ENCODE measurements around the gene THAP4. TPM values are rescaled to one million over a fixed set of nuclear protein-coding genes. Genes with fewer than 3 reads are reported as not detected.

Gene THAP4
- total RNA-seq, 4 donors from 2014 or later = 46.4 to 56.2 (median 51.2) TPM

DNA sequence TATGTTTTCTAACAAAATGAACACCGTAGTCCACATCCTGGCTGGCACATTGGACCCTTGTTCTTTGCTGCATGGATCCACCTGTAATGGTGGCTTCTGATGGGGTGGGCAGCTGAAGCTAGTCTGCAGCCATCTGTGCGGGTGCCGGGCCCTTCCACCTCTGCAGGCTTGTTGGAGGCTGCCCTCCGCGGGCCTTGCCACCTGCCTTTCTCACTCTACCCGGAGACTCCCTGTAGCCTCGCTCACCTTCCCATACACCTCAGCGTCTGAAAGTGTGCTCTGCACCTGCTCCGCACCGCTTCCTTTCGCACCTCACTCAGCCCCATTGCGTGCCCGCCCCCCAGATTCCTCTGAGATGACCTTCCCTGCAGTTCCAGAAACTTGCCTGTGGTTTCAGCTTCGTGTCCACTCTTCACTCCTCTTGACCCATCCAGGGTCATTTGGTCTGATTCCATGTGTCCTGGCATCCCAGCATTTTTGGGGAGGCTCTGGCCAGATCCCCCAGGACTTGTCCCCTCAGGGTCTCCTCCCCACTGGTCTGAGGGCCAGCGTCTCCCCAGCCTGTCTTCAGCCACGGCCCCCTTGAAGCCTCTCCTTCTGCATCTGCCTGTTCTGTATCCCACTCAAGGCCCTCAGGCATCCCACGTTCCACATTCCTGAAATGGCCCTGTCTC lies 18.7 kb upstream of the THAP4 start:
- Histone ChIP-seq H3K4me1 (no peaks in the 10 kb centered on the region), H3K9me3 (no peaks in the 10 kb centered on the region), H3K36me3 (peaks cover 92% of the 10 kb centered on the region), H3K4me3 (no peak overlapping the region), H3K27ac (no peak overlapping the region), H3K27me3 (no peaks in the 10 kb centered on the region)
- DNase-seq (ENCODE audit: low spot score in 2 of 2) = no peak
- 93% methylated on average over 16 of the region's 17 CpGs for WGBS
- TF ChIP-seq POLR2AphosphoS5 (IDR thresholded peaks at IDR 0.05) = no peak
- TF ChIP-seq, protein P1, sequence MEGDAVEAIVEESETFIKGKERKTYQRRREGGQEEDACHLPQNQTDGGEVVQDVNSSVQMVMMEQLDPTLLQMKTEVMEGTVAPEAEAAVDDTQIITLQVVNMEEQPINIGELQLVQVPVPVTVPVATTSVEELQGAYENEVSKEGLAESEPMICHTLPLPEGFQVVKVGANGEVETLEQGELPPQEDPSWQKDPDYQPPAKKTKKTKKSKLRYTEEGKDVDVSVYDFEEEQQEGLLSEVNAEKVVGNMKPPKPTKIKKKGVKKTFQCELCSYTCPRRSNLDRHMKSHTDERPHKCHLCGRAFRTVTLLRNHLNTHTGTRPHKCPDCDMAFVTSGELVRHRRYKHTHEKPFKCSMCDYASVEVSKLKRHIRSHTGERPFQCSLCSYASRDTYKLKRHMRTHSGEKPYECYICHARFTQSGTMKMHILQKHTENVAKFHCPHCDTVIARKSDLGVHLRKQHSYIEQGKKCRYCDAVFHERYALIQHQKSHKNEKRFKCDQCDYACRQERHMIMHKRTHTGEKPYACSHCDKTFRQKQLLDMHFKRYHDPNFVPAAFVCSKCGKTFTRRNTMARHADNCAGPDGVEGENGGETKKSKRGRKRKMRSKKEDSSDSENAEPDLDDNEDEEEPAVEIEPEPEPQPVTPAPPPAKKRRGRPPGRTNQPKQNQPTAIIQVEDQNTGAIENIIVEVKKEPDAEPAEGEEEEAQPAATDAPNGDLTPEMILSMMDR (IDR thresholded peaks at IDR 0.05) = no peak
- TF ChIP-seq POLR2A (IDR thresholded peaks at IDR 0.05) = no peak

DNA sequence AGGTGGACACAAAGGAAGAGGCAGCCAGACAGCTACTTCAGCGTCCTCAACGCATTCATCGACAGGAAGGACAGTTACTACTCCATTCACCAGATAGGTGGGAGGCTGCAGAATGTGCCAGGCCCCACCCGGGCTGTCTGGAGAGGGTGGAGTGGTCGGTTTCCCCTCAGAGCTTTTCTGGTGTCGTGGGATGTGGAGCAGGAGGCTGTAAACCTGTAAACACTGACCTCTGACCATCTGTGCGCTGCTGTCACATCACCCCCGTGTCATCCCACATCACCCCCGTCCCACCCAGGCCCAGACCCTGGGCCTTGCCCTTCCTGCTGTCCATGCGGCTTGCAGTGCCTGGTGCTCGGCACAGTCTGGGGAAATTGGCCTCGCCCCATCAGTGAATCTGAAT lies 17.6 kb upstream of the THAP4 start:
- TF ChIP-seq POLR2AphosphoS5 (IDR thresholded peaks at IDR 0.05) = no peak
- no peak for TF ChIP-seq POLR2A (IDR thresholded peaks at IDR 0.05)
- TF ChIP-seq EP300 (IDR thresholded peaks at IDR 0.05) = no peak
- TF ChIP-seq, protein P1 (IDR thresholded peaks at IDR 0.05) = no peak
- no peak for DNase-seq (ENCODE audit: low spot score in 2 of 2)
- H3K4me3 ChIP-seq = no peak overlapping the region
- no peak overlapping the region for H3K27ac ChIP-seq
- no peaks in the 10 kb centered on the region for H3K4me1 ChIP-seq
- H3K27me3 ChIP-seq = no peaks in the 10 kb centered on the region
- 90% methylated on average over 10 of the region's 12 CpGs for WGBS
- no peaks in the 10 kb centered on the region for H3K9me3 ChIP-seq
- H3K36me3 ChIP-seq = peaks cover 82% of the 10 kb centered on the region

GRCh38 chr2:241653210-241653750 lies 16.3 kb upstream of the THAP4 start:
- DNase-seq (ENCODE audit: low spot score in 2 of 2) = no peak
- H3K36me3 ChIP-seq = peaks cover 71% of the 10 kb centered on the region
- no peak overlapping the region for H3K27ac ChIP-seq
- no peaks in the 10 kb centered on the region for H3K4me1 ChIP-seq
- no peak for TF ChIP-seq POLR2A (IDR thresholded peaks at IDR 0.05)
- TF ChIP-seq, protein P1 (IDR thresholded peaks at IDR 0.05) = no peak
- TF ChIP-seq EP300 (IDR thresholded peaks at IDR 0.05) = no peak
- no peak for TF ChIP-seq POLR2AphosphoS5 (IDR thresholded peaks at IDR 0.05)
- H3K27me3 ChIP-seq = no peaks in the 10 kb centered on the region
- 96% methylated on average over 12 of the region's 13 CpGs for WGBS
- H3K4me3 ChIP-seq = no peak overlapping the region
- H3K9me3 ChIP-seq = no peaks in the 10 kb centered on the region

- H3K27me3 ChIP-seq = no peaks in the 10 kb centered on the region
- WGBS = 83% methylated on average over 2 of the region's 9 CpGs
These were observed 15.8 kb upstream of the THAP4 start for GRCh38 chr2:241652722-241653121.

GRCh38 chr2:241652142-241652541 lies 15.2 kb upstream of the THAP4 start:
- peaks cover 60% of the 10 kb centered on the region for H3K36me3 ChIP-seq
- DNase-seq (ENCODE audit: low spot score in 2 of 2) = no peak

More at GRCh38 chr2:241652722-241653121, 15.8 kb upstream of the THAP4 start:
- Histone ChIP-seq H3K4me3 (no peak overlapping the region), H3K27ac (no peak overlapping the region), H3K4me1 (no peaks in the 10 kb centered on the region), H3K36me3 (peaks cover 65% of the 10 kb centered on the region), H3K9me3 (no peaks in the 10 kb centered on the region)
- TF ChIP-seq EP300 (IDR thresholded peaks at IDR 0.05) (no peak), POLR2A (IDR thresholded peaks at IDR 0.05) (no peak), POLR2AphosphoS5 (IDR thresholded peaks at IDR 0.05) (no peak)
- TF ChIP-seq, protein P1 (IDR thresholded peaks at IDR 0.05) = no peak
- DNase-seq (ENCODE audit: low spot score in 2 of 2) = no peak

More at GRCh38 chr2:241652142-241652541, 15.2 kb upstream of the THAP4 start:
- H3K27ac ChIP-seq = no peak overlapping the region
- no peak for TF ChIP-seq POLR2AphosphoS5 (IDR thresholded peaks at IDR 0.05)
- TF ChIP-seq, protein P1 (IDR thresholded peaks at IDR 0.05) = no peak
- TF ChIP-seq POLR2A (IDR thresholded peaks at IDR 0.05) = no peak
- TF ChIP-seq EP300 (IDR thresholded peaks at IDR 0.05) = no peak
- 97% methylated on average over 5 of the region's 9 CpGs for WGBS
- no peaks in the 10 kb centered on the region for H3K9me3 ChIP-seq
- H3K4me3 ChIP-seq = no peak overlapping the region
- H3K4me1 ChIP-seq = no peaks in the 10 kb centered on the region
- H3K27me3 ChIP-seq = no peaks in the 10 kb centered on the region
